HCT116 (cell line): ENCODE measurements around the gene DHX34. TPM values are rescaled to one million over a fixed set of nuclear protein-coding genes. Genes with fewer than 3 reads are reported as not detected.

Experiments used
- ATAC-seq: fragments of 200-7000 bp; cut with Tn5 transposase; 2 replicates; pipeline ENCODE4 v1.9.1; 2020; ENCODE audit warnings: mild to moderate bottlenecking, moderate library complexity
- BruUV-seq: library from RNA; stranded (reverse); fragments of 400-500 nt; replicated peaks from 2 replicates; lab custom pipeline; 2021; lab: Mats Ljungman, UMichigan
- CTCF ChIA-PET: fragments of 300-600 bp; sonication (Branson Sonifier 250); formaldehyde crosslinking; loops from one replicate; lab custom pipeline; 2021; ENCODE audit warnings: antibody characterized with exemption; lab: Charles Lee
- POLR2A ChIA-PET: fragments of 300-600, 350-600 bp; sonication (Branson Sonifier 250); formaldehyde crosslinking; loops from one replicate; lab custom pipeline; 2021; ENCODE audit warnings: antibody characterized with exemption; lab: Charles Lee
- RAD21 ChIA-PET, 2 experiments: fragments of 300-600 bp; sonication (Branson Sonifier 250); formaldehyde crosslinking; loops; one replicate each; lab custom pipeline; 2023; ENCODE audit warnings: low total read pairs in 2 of 2; ENCODE audit not compliant: uncharacterized antibody in 2 of 2, unreplicated experiment in 2 of 2, low non-redundant PET in 1 of 2; lab: Charles Lee
- DNase-seq: peaks from one replicate; pipeline ENCODE4 v3.0.0-alpha.2; 2010; ENCODE audit warnings: low read depth, low spot score
- H2AFZ ChIP-seq: fragments of 200-600 bp; shearing (Covaris generic), sonication (generic); 2 replicates; pipeline ENCODE4 v1.6.1; 2017; ENCODE audit warnings: low read depth, mixed run types, mixed read lengths, antibody characterized with exemption, low read length; ENCODE audit not compliant: poor library complexity, severe bottlenecking
- H3K27ac ChIP-seq: 2 replicates; pipeline ENCODE4 v1.5.1; 2012; ENCODE audit warnings: low read depth, low read length
- H3K27me3 ChIP-seq: fragments of 200-600 bp; sonication (generic); 2 replicates; pipeline ENCODE4 v1.6.1; 2016; ENCODE audit warnings: mixed run types, low read length, mixed read lengths; ENCODE audit not compliant: insufficient read depth
- H3K36me3 ChIP-seq, 2 experiments: fragments of 200-500 bp in 1 of 2; fragments of 200-600 bp in 1 of 2; sonication (Bioruptor generic) in 1 of 2; sonication (generic) in 1 of 2; 2 replicates each; pipeline versions ENCODE4 v1.5.1 to v1.6.1; 2014 to 2016; ENCODE audit warnings: low read length in 2 of 2, inconsistent platforms in 1 of 2, mixed read lengths in 1 of 2, mixed run types in 1 of 2; ENCODE audit not compliant: insufficient read depth in 2 of 2, control insufficient read depth in 1 of 2
- H3K4me1 ChIP-seq, 2 experiments: fragments of 200-600 bp in 1 of 2; sonication (generic) in 1 of 2; 2 replicates each; pipeline versions ENCODE4 v1.5.1 to v1.6.1; 2012 to 2017; ENCODE audit warnings: low read length in 2 of 2, inconsistent platforms in 1 of 2, mild to moderate bottlenecking in 1 of 2, mixed read lengths in 1 of 2, mixed run types in 1 of 2, moderate library complexity in 1 of 2; ENCODE audit not compliant: insufficient read depth in 2 of 2, control insufficient read depth in 1 of 2
- H3K4me2 ChIP-seq: fragments of 200-600 bp; sonication (generic); 2 replicates; pipeline ENCODE4 v1.6.1; 2017; ENCODE audit warnings: mixed run types, low read length, mixed read lengths
- H3K4me3 ChIP-seq, 2 experiments: fragments of 200-600 bp in 1 of 2; sonication (generic) in 1 of 2; replicated peaks in 1 of 2; 2 replicates each; pipeline ENCODE4 v1.5.1; 2011 to 2016; ENCODE audit warnings: low read length in 2 of 2, control low read depth in 1 of 2, low read depth in 1 of 2, mild to moderate bottlenecking in 1 of 2, mixed read lengths in 1 of 2, mixed run types in 1 of 2
- H3K79me2 ChIP-seq: fragments of 200-600 bp; sonication (generic); 2 replicates; pipeline ENCODE4 v1.6.1; 2017; ENCODE audit warnings: mild to moderate bottlenecking, mixed run types, low read length, moderate library complexity, mixed read lengths; ENCODE audit not compliant: insufficient read depth
- H3K9ac ChIP-seq: fragments of 200-600 bp; sonication (generic); 2 replicates; pipeline ENCODE4 v1.6.1; 2016; ENCODE audit warnings: low read length, mixed read lengths
- H3K9me2 ChIP-seq: fragments of 200-600 bp; sonication (generic), shearing (Covaris generic); 2 replicates; pipeline ENCODE4 v1.6.1; 2017; ENCODE audit warnings: mixed run types, mild to moderate bottlenecking, moderate library complexity; ENCODE audit not compliant: insufficient read depth
- H3K9me3 ChIP-seq, 2 experiments: fragments of 200-500 bp in 1 of 2; fragments of 200-600 bp in 1 of 2; sonication (Bioruptor generic) in 1 of 2; sonication (generic) in 1 of 2; 2 replicates each; pipeline ENCODE4 v1.6.1; 2014 to 2017; ENCODE audit warnings: low read length in 2 of 2, mixed read lengths in 2 of 2, inconsistent platforms in 1 of 2, low read depth in 1 of 2, mild to moderate bottlenecking in 1 of 2, mixed run types in 1 of 2, moderate library complexity in 1 of 2; ENCODE audit not compliant: control insufficient read depth in 1 of 2, insufficient read depth in 1 of 2
- H4K20me1 ChIP-seq: fragments of 200-600 bp; sonication (generic), shearing (Covaris generic); 2 replicates; pipeline ENCODE4 v1.6.1; 2017; ENCODE audit warnings: mixed run types, mild to moderate bottlenecking, moderate library complexity; ENCODE audit not compliant: insufficient read depth
- ATF3 ChIP-seq: IDR thresholded peaks from 2 replicates; pipeline ENCODE4 v1.6.1; 2012
- CEBPB ChIP-seq: IDR thresholded peaks from 2 replicates; pipeline ENCODE4 v1.6.1; 2012; ENCODE audit warnings: low read depth
- CTCF ChIP-seq, 3 experiments: fragments of 200-600 bp in 1 of 3; sonication (generic) in 1 of 3; IDR thresholded peaks in 2 of 3; conservative IDR thresholded peaks in 1 of 3; 2 replicates each; pipeline ENCODE4 v1.5.1; 2012 to 2017; ENCODE audit warnings: low read depth in 2 of 3, low read length in 2 of 3, antibody characterized with exemption in 1 of 3, borderline replicate concordance in 1 of 3, control low read depth in 1 of 3, mild to moderate bottlenecking in 1 of 3, mixed read lengths in 1 of 3, mixed run types in 1 of 3, moderate library complexity in 1 of 3; ENCODE audit not compliant: insufficient read depth in 1 of 3
- ELF1 ChIP-seq: IDR thresholded peaks from 2 replicates; pipeline ENCODE4 v1.6.1; 2012; ENCODE audit warnings: low read depth, borderline replicate concordance
- EZH2 ChIP-seq: fragments of 200-600 bp; sonication (generic); IDR thresholded peaks from 2 replicates; pipeline ENCODE4 v1.6.1; 2017; ENCODE audit warnings: antibody characterized with exemption, mixed run types
- FOSL1 ChIP-seq: IDR thresholded peaks from 2 replicates; pipeline ENCODE4 v1.6.1; 2012; ENCODE audit warnings: low read depth
- MAX ChIP-seq: IDR thresholded peaks from 2 replicates; pipeline ENCODE4 v1.6.1; 2012
- POLR2A ChIP-seq: IDR thresholded peaks from 2 replicates; pipeline ENCODE4 v1.7.0; 2011; ENCODE audit warnings: borderline replicate concordance; ENCODE audit not compliant: insufficient read depth, insufficient read length; ENCODE audit errors: extremely low read depth
- SIN3A ChIP-seq: IDR thresholded peaks from 2 replicates; pipeline ENCODE4 v1.6.1; 2012; ENCODE audit warnings: low read depth
- SRF ChIP-seq: IDR thresholded peaks from 2 replicates; pipeline ENCODE4 v1.6.1; 2012; ENCODE audit warnings: low read depth
- TCF7L2 ChIP-seq: IDR thresholded peaks from 2 replicates; pipeline ENCODE4 v1.7.0; 2011; ENCODE audit warnings: borderline replicate concordance, inconsistent platforms; ENCODE audit not compliant: insufficient read depth, insufficient read length; ENCODE audit errors: extremely low read depth
- YY1 ChIP-seq: IDR thresholded peaks from 2 replicates; pipeline ENCODE4 v1.6.1; 2011; ENCODE audit warnings: low read length, low read depth, moderate library complexity, mild to moderate bottlenecking; ENCODE audit not compliant: insufficient replicate concordance; ENCODE audit errors: extremely low read depth
- ZBTB33 ChIP-seq: IDR thresholded peaks from 2 replicates; pipeline ENCODE4 v1.6.1; 2011; ENCODE audit warnings: mild to moderate bottlenecking, low read length, moderate library complexity; ENCODE audit not compliant: insufficient replicate concordance; ENCODE audit errors: extremely low read depth
- ZNF274 ChIP-seq: fragments of 200-500 bp; sonication (Bioruptor generic); IDR thresholded peaks from 2 replicates; pipeline ENCODE4 v1.6.1; 2014; ENCODE audit warnings: mild to moderate bottlenecking, low read depth, low read length, inconsistent platforms
- intact Hi-C: fragments of 100-400 bp; cut with micrococcal nuclease; formaldehyde crosslinking; loops from 2 replicates; pipeline ENCODE4 v1.10.0; 2022
- total RNA-seq: library from RNA; stranded (reverse); gene quantifications from one replicate; pipeline ENCODE4 v1.2.1, GENCODE V29; 2021; ENCODE audit not compliant: unreplicated experiment

The DHX34 gene
- total RNA-seq, 1 experiment from 2014 or later, result 30.5 TPM

- ATAC-seq, result no peak
- RAD21 ChIA-PET, result no interaction called here
- intact Hi-C loops, result no loop called here
Observed at GRCh38 chr19:47421844-47422395, 72.8 kb downstream of the DHX34 start.

GRCh38 chr19:47422417-47423163 lies 73.5 kb downstream of the DHX34 start:
- Histone ChIP-seq H3K27ac (no peak overlapping the region), H3K36me3 (no peaks in the 10 kb centered on the region), H3K9ac (no peak overlapping the region), H3K9me2 (no peaks in the 10 kb centered on the region), H2AFZ (no peak overlapping the region), H3K9me3 (no peaks in the 10 kb centered on the region), H3K4me2 (no peak overlapping the region), H4K20me1 (no peaks in the 10 kb centered on the region), H3K4me1 (peaks cover 25 to 37% of the 10 kb centered on the region in 2 experiments), H3K79me2 (no peaks in the 10 kb centered on the region), H3K4me3 (no peak overlapping the region), H3K27me3 (peaks cover 20% of the 10 kb centered on the region; the same call in 1 of the 2 replicates)
- ChIA-PET CTCF (no interaction called here), POLR2A (no interaction called here), RAD21 (no interaction called here)
- ATAC-seq (no peak), DNase-seq (no peak)
- TF ChIP-seq CTCF (IDR thresholded peaks at IDR 0.05 in 2 of 3, conservative IDR thresholded peaks at IDR 0.05 in 1 of 3; ENCODE audit: borderline replicate concordance in 1 of 3, insufficient read depth in 1 of 3, low read depth in 2 of 3, low read length in 2 of 3), result no peak
- no peak for TF ChIP-seq MAX
- TF ChIP-seq ZBTB33, result no peak
- TF ChIP-seq FOSL1, result no peak
- no peak for TF ChIP-seq TCF7L2
- TF ChIP-seq SIN3A, result no peak
- TF ChIP-seq YY1, result no peak
- no peak for TF ChIP-seq POLR2A
- no peak for TF ChIP-seq ATF3
- TF ChIP-seq SRF, result no peak
- TF ChIP-seq CEBPB, result no peak
- no peak for TF ChIP-seq ELF1
- no TSS peak for BruUV-seq
- intact Hi-C loops, result no loop called here

More at GRCh38 chr19:47421844-47422395, 72.8 kb downstream of the DHX34 start:
- Histone ChIP-seq H3K79me2 (no peaks in the 10 kb centered on the region), H3K36me3 (no peaks in the 10 kb centered on the region), H2AFZ (no peak overlapping the region)
- TF ChIP-seq ZNF274 (no peak), EZH2 (no peak)
- TF ChIP-seq, all 23 proteins: peak for 0
- BruUV-seq, result no TSS peak
- no peak overlapping the region for H3K4me2 ChIP-seq
- H3K9ac ChIP-seq, result no peak overlapping the region
- no peaks in the 10 kb centered on the region for H3K9me2 ChIP-seq
- CTCF ChIA-PET, result no interaction called here
- no peak overlapping the region for H3K27ac ChIP-seq
- H3K4me3 ChIP-seq, result no peak overlapping the region
- H4K20me1 ChIP-seq, result no peaks in the 10 kb centered on the region
- H3K9me3 ChIP-seq, result no peaks in the 10 kb centered on the region
- no peak for DNase-seq
- H3K4me1 ChIP-seq, result peaks cover 19 to 31% of the 10 kb centered on the region in 2 experiments
- peaks cover 20% of the 10 kb centered on the region; the same call in 1 of the 2 replicates for H3K27me3 ChIP-seq
- POLR2A ChIA-PET, result no interaction called here
